ENCODE measurements around the gene SLC7A5. TPM values are rescaled to one million over a fixed set of nuclear protein-coding genes. Genes with fewer than 3 reads are reported as not detected.

SLC7A5 gene
- total and polyA plus RNA-seq, 2 of the 4 experiments (the other 2 are of a cell fraction) = 11.3 to 101 TPM

DNA sequence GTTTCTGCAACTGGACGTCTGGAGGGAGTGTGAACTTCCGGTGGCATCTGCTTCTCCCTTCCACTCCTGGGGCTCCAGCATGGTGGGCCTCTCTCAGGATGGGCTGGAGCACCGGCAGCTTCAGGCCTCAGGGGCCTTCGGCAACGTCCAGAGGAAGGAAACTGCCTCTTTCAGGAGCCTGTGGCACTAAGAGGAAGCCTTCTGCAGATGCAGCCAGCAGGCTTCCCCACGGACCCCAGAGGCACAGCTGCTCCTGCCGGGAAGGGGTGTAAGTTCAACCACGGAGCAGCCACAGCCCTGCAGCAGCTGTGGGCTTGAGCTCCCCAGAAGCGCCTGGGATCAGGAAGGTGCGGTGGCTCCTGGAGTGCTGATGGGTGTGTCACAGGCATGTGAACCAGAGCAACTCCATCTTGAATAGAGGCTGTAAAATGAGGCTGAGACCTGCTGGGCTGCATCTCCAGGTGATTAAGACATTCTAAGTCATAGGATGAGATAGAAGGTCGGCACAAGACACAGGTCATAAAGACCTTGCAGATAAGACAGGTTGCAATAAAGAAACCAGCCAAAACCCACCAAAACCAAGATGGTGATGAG lies 52.7 kb downstream of the SLC7A5 start:
- Histone ChIP-seq H3K14ac (replicated peaks; ENCODE audit: low read depth, low read length) (no peak overlapping the region), H2BK20ac (ENCODE audit: low read depth, low read length) (no peak overlapping the region), H3K27ac (ENCODE audit: insufficient read depth, low read length) (no peak overlapping the region), H4K8ac (ENCODE audit: low read depth in 2 of 2, low read length in 2 of 2) (no peak overlapping the region), H3K36me3 (ENCODE audit: control insufficient read depth, insufficient read depth, low read length) (no peaks in the 10 kb centered on the region), H3K4me1 (ENCODE audit: control insufficient read depth, insufficient read depth, low read length) (no peaks in the 10 kb centered on the region), H3K56ac (ENCODE audit: extremely low read depth, insufficient read depth, low read length) (no peak overlapping the region), H3K4me2 (ENCODE audit: low read depth, low read length) (no peak overlapping the region), H2AK5ac (ENCODE audit: low read depth, low read length) (no peak overlapping the region), H2BK15ac (ENCODE audit: low read depth, low read length) (no peak overlapping the region), H4K91ac (ENCODE audit: insufficient read depth, low read depth, low read length) (no peak overlapping the region), H3K18ac (ENCODE audit: low read depth, low read length) (no peak overlapping the region), H3K9me1 (ENCODE audit: insufficient read depth, low read length) (no peaks in the 10 kb centered on the region), H3K27me3 (ENCODE audit: control insufficient read depth, insufficient read depth, low read length) (peaks cover 10% of the 10 kb centered on the region), H3K23ac (ENCODE audit: low read depth, low read length) (no peak overlapping the region), H2BK120ac (ENCODE audit: low read depth, low read length) (no peak overlapping the region), H3K4me3 (ENCODE audit: insufficient read depth, low read depth, low read length) (no peak overlapping the region), H3K79me1 (ENCODE audit: low read depth in 1 of 2, low read length in 2 of 2) (no peaks in the 10 kb centered on the region), H3K4ac (ENCODE audit: low read depth, low read length) (no peak overlapping the region), H4K5ac (ENCODE audit: low read depth, low read length) (no peak overlapping the region), H3K9ac (ENCODE audit: low read depth, low read length) (no peak overlapping the region), H4K20me1 (ENCODE audit: insufficient read depth, low read length) (no peaks in the 10 kb centered on the region), H2AK9ac (replicated peaks; ENCODE audit: low read depth, low read length, poor library complexity) (no peak overlapping the region), H3K9me3 (ENCODE audit: control insufficient read depth, insufficient read depth, low read length) (peaks cover 28% of the 10 kb centered on the region), H2BK5ac (ENCODE audit: low read depth, low read length, poor library complexity, severe bottlenecking) (no peak overlapping the region), H2AFZ (replicated peaks; ENCODE audit: low read length, poor library complexity) (no peak overlapping the region)
- BruUV-seq (replicated peaks) = no TSS peak
- dilution Hi-C loops (cut with HindIII; ENCODE audit: low sequenced_read_pairs, unreplicated experiment) = no loop called here
- in situ Hi-C loops (cut with MboI; ENCODE audit: low sequenced_read_pairs) = no loop called here
- POLR2A ChIA-PET (ENCODE audit: unreplicated experiment) = no interaction called here
- ATAC-seq (ENCODE audit: low read depth) = no peak
- WGBS, 2 experiments (ENCODE audit: extremely low coverage in 2 of 2, insufficient read length in 1 of 2) = 62% methylated on average over 3 of the region's 11 CpGs; no CpG with 5 or more reads in 1 of the 2 experiments
- intact Hi-C loops (cut with micrococcal nuclease) = no loop called here
- TF ChIP-seq, protein P1, sequence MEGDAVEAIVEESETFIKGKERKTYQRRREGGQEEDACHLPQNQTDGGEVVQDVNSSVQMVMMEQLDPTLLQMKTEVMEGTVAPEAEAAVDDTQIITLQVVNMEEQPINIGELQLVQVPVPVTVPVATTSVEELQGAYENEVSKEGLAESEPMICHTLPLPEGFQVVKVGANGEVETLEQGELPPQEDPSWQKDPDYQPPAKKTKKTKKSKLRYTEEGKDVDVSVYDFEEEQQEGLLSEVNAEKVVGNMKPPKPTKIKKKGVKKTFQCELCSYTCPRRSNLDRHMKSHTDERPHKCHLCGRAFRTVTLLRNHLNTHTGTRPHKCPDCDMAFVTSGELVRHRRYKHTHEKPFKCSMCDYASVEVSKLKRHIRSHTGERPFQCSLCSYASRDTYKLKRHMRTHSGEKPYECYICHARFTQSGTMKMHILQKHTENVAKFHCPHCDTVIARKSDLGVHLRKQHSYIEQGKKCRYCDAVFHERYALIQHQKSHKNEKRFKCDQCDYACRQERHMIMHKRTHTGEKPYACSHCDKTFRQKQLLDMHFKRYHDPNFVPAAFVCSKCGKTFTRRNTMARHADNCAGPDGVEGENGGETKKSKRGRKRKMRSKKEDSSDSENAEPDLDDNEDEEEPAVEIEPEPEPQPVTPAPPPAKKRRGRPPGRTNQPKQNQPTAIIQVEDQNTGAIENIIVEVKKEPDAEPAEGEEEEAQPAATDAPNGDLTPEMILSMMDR (conservative IDR thresholded peaks at IDR 0.05; ENCODE audit: low read depth, low read length) = no peak
- DNase-seq = no peak
- CTCF ChIA-PET = no interaction called here
